ENCODE measurements around the gene TOP3B.

Gene TOP3B

GRCh38 chr22:21909871-21910270 lies 72.7 kb downstream of the TOP3B start:
- no peaks in the 10 kb centered on the region for H3K36me3 ChIP-seq (ENCODE audit: low read length)
- no peak overlapping the region for H3K4me2 ChIP-seq (ENCODE audit: low read depth, low read length, poor library complexity, severe bottlenecking)
- no peaks in the 10 kb centered on the region for H3K79me2 ChIP-seq (ENCODE audit: insufficient read depth, low read length)
- H3K9me3 ChIP-seq (ENCODE audit: insufficient read depth, low read length) = no peaks in the 10 kb centered on the region
- H2AFZ ChIP-seq (ENCODE audit: low read depth, low read length, severe bottlenecking) = no peak overlapping the region
- H3K9me2 ChIP-seq (replicated peaks; ENCODE audit: insufficient read depth, low read length) = no peaks in the 10 kb centered on the region
- no peak overlapping the region for H3K4me3 ChIP-seq (ENCODE audit: insufficient read depth, low read length, poor library complexity, severe bottlenecking)
- H4K20me1 ChIP-seq (ENCODE audit: low read depth, low read length) = no peaks in the 10 kb centered on the region
- H3F3A ChIP-seq (ENCODE audit: insufficient read depth) = no peaks in the 10 kb centered on the region
- H3K27ac ChIP-seq (ENCODE audit: low read depth, low read length) = no peak overlapping the region
- H3K9ac ChIP-seq (ENCODE audit: low read length) = no peak overlapping the region
- TF ChIP-seq, protein P1, sequence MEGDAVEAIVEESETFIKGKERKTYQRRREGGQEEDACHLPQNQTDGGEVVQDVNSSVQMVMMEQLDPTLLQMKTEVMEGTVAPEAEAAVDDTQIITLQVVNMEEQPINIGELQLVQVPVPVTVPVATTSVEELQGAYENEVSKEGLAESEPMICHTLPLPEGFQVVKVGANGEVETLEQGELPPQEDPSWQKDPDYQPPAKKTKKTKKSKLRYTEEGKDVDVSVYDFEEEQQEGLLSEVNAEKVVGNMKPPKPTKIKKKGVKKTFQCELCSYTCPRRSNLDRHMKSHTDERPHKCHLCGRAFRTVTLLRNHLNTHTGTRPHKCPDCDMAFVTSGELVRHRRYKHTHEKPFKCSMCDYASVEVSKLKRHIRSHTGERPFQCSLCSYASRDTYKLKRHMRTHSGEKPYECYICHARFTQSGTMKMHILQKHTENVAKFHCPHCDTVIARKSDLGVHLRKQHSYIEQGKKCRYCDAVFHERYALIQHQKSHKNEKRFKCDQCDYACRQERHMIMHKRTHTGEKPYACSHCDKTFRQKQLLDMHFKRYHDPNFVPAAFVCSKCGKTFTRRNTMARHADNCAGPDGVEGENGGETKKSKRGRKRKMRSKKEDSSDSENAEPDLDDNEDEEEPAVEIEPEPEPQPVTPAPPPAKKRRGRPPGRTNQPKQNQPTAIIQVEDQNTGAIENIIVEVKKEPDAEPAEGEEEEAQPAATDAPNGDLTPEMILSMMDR (IDR thresholded peaks at IDR 0.05; ENCODE audit: insufficient read depth, low read length, poor library complexity, severe bottlenecking) = no peak
- TF ChIP-seq EZH2phosphoT487 (conservative IDR thresholded peaks at IDR 0.05; ENCODE audit: low read length) = no peak
- H3K27me3 ChIP-seq (ENCODE audit: low read length) = no peaks in the 10 kb centered on the region

GRCh38 chr22:21907638-21908522 lies 74.7 kb downstream of the TOP3B start:
- Histone ChIP-seq H3K4me2 (ENCODE audit: low read depth, low read length, poor library complexity, severe bottlenecking) (no peak overlapping the region), H3F3A (ENCODE audit: insufficient read depth) (no peaks in the 10 kb centered on the region), H3K36me3 (ENCODE audit: low read length) (no peaks in the 10 kb centered on the region), H4K20me1 (ENCODE audit: low read depth, low read length) (no peaks in the 10 kb centered on the region), H3K9me3 (ENCODE audit: insufficient read depth, low read length) (no peaks in the 10 kb centered on the region), H3K9ac (ENCODE audit: low read length) (no peak overlapping the region), H3K27ac (ENCODE audit: low read depth, low read length) (no peak overlapping the region), H3K9me2 (replicated peaks; ENCODE audit: insufficient read depth, low read length) (no peaks in the 10 kb centered on the region), H3K4me3 (ENCODE audit: insufficient read depth, low read length, poor library complexity, severe bottlenecking) (no peak overlapping the region), H2AFZ (ENCODE audit: low read depth, low read length, severe bottlenecking) (no peak overlapping the region), H3K79me2 (ENCODE audit: insufficient read depth, low read length) (no peaks in the 10 kb centered on the region), H3K27me3 (ENCODE audit: low read length) (no peaks in the 10 kb centered on the region)
- TF ChIP-seq EZH2phosphoT487 (conservative IDR thresholded peaks at IDR 0.05; ENCODE audit: low read length) = no peak
- TF ChIP-seq, protein P1 (IDR thresholded peaks at IDR 0.05; ENCODE audit: insufficient read depth, low read length, poor library complexity, severe bottlenecking) = no peak

All from SU-DHL-6 (cell line).